GM13977 (cell line): ENCODE results near the gene RGMB.

ENCODE experiments used
- DNase-seq: peaks from one replicate; pipeline ENCODE4 v3.0.0; 2012; ENCODE audit warnings: low spot score
- CTCF ChIP-seq: IDR thresholded peaks from 2 replicates; pipeline ENCODE4 v1.5.1; 2012; ENCODE audit warnings: mild to moderate bottlenecking, control low read depth; ENCODE audit not compliant: insufficient read depth; ENCODE audit errors: extremely low read depth, missing control alignments
- in situ Hi-C: fragments of 300-500 bp; cut with MboI; formaldehyde crosslinking; loops from one replicate; pipeline ENCODE4 v1.12.0; 2022; ENCODE audit warnings: low sequenced_read_pairs, low pct_unique_long_range_greater_than_20kb, mixed read lengths, inconsistent platforms; ENCODE audit not compliant: unreplicated experiment

The RGMB gene

GRCh38 chr5:98773214-98773463, 324 bp upstream of the RGMB start:
- TF ChIP-seq CTCF = no peak
- in situ Hi-C loops = no loop called here
- DNase-seq = no peak

GRCh38 chr5:98774192-98775033, 950 bp downstream of the RGMB start:
- no peak for TF ChIP-seq CTCF
- in situ Hi-C loops = no loop called here
- DNase-seq = peak; percentile 69

- in situ Hi-C loops = no loop called here
- TF ChIP-seq CTCF = no peak
- no peak for DNase-seq
Observed at GRCh38 chr5:98775246-98776065, 2.0 kb downstream of the RGMB start.

GRCh38 chr5:98776066-98776705, 2.7 kb downstream of the RGMB start:
- no peak for TF ChIP-seq CTCF
- in situ Hi-C loops = no loop called here
- no peak for DNase-seq

- no peak for DNase-seq
- in situ Hi-C loops = no loop called here
- TF ChIP-seq CTCF = no peak
Observed at GRCh38 chr5:98777295-98777694, 3.8 kb downstream of the RGMB start.

- in situ Hi-C loops = no loop called here
- DNase-seq = no peak
- no peak for TF ChIP-seq CTCF
Observed at GRCh38 chr5:98779264-98779877, 5.9 kb downstream of the RGMB start.
